Stimulated activated CD4-positive, alpha-beta T cell treated with anti-CD3 and anti-CD28 coated beads, TNF-alpha, amount 100 ng/mL, for 24 hours (primary cell): ENCODE data around the gene SLC7A10.
"Not testable (repeated sequence)": the region's sequence is repeated elsewhere in the genome, so short reads cannot be mapped to it uniquely, and the experiment has no call there.

Experiments used
- DNase-seq, 3 experiments: peaks; one replicate each; pipeline ENCODE4 v3.0.0-alpha.2; 2020; ENCODE audit warnings: low read depth in 3 of 3

The SLC7A10 gene

GRCh38 chr19:33216198-33216830 lies 9.3 kb downstream of the SLC7A10 start:
- no peak for DNase-seq

- no peak for DNase-seq
Measured at GRCh38 chr19:33215438-33216197, 10.0 kb downstream of the SLC7A10 start.

- no peak for DNase-seq
Measured at GRCh38 chr19:33214596-33214995, 11.1 kb downstream of the SLC7A10 start.

- no peak for DNase-seq
Measured at GRCh38 chr19:33212436-33213172, 13.0 kb downstream of the SLC7A10 start.

- DNase-seq, result no peak
Measured at GRCh38 chr19:33211794-33212435, 13.7 kb downstream of the SLC7A10 start.

- DNase-seq, result no peak
Measured at GRCh38 chr19:33210266-33210940, 15.2 kb downstream of the SLC7A10 start.

- DNase-seq, result not testable (repeated sequence)
Measured at GRCh38 chr19:33209850-33210230, 15.8 kb downstream of the SLC7A10 start.

GRCh38 chr19:33208904-33209849 lies 16.5 kb downstream of the SLC7A10 start:
- no peak for DNase-seq

GRCh38 chr19:33208371-33208895 lies 17.2 kb downstream of the SLC7A10 start:
- no peak for DNase-seq

GRCh38 chr19:33207903-33208302 lies 17.7 kb downstream of the SLC7A10 start:
- DNase-seq, result no peak

- no peak for DNase-seq
Measured at GRCh38 chr19:33207040-33207620, 18.5 kb downstream of the SLC7A10 start.

GRCh38 chr19:33206261-33207039 lies 19.2 kb downstream of the SLC7A10 start:
- DNase-seq, result no peak

- DNase-seq, result no peak
Measured at GRCh38 chr19:33205531-33206260, 20.0 kb downstream of the SLC7A10 start.

- DNase-seq, result no peak
Measured at GRCh38 chr19:33205110-33205509, 20.5 kb downstream of the SLC7A10 start.

- no peak for DNase-seq
Measured at GRCh38 chr19:33204136-33204973, 21.3 kb downstream of the SLC7A10 start.

GRCh38 chr19:33203529-33203928 lies 22.1 kb downstream of the SLC7A10 start:
- no peak for DNase-seq
